CD4-positive, alpha-beta T cell treated with Interleukin-1 beta for 1 hour (primary cell): ENCODE results near the gene ADCK2.
"Not testable (repeated sequence)": the region's sequence is repeated elsewhere in the genome, so short reads cannot be mapped to it uniquely, and the experiment has no call there.

Experiments
- DNase-seq, 2 donors: peaks; one replicate each; pipeline ENCODE4 v3.0.0-alpha.2; 2020 to 2022

The ADCK2 gene

DNA sequence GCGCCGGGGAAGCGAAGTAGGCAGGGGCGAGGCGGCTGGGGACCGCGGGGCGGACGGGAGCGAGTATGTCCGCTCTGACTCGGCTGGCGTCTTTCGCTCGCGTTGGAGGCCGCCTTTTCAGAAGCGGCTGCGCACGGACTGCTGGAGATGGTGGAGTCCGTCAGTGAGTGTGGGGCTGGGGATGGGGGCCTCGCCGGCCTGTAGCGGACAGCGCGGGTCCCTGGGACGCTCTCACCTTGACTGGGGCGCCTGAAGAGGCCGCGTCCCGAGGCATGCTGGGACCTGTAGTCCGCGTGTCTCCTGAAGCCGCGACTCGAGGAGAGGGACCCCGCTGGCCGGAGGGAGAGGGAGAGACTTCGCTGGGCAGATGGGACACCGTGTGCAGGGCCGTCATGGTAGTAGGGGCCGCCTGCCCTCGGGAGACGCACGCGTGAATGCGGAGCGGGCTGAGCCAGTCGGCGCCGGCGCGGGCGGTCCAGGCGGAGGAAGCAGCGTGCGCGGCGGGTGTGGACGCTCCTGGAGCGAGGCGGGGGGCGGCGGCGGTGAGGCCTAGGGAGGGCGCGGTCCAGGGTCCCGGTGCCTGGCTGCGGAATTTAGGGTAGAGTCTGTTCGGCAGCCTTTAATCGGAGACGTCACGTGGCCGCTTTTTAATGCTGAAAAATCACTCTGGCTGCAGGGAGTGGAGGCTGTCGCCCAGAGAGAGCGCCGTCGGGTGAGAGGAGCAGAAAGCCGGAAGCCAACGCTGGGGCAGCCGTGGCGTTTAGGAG lies 24.1 kb downstream of the ADCK2 start, which contains the start of gene NDUFB2:
Gene NDUFB2, plus strand, starts transcription at position 29 of the 767 bp plus-strand sequence. Its CDS starts 37 bp downstream, at position 66.
- peak; percentile 56 to 67 for DNase-seq

DNA sequence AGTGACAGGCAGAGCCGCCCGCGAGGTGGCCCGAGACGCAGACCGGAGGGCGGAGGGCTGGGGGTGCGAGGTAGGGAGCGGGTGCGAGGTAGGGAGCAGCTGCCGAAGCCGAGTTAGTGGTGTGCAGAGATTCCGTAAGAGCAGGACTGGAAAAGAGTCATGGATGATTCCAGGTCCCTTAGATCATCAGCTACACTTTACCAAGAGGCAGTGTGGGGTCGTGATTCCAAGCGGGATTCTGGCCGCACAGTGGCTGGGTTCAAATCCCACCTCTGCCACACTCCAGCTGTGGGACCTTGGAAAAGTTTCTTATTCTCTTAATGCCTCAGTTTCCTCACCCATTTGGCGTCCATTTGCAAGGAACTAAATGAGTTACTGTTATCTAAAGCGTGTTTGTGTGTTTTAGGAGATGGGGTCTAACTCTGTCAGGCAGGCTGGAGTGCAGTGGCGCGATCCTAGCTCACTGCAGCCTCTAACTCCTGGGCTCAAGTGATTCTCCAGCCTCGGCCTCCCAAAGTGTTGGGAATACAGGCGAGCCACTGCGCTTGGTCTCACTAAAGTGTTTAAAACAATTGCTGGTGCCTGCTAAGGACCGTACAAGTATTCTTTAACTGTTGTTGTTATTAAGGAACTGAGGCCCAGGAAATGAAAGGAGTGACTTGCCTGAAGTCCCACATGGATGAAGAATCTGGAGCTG lies 24.9 kb downstream of the ADCK2 start:
- no peak for DNase-seq

DNA sequence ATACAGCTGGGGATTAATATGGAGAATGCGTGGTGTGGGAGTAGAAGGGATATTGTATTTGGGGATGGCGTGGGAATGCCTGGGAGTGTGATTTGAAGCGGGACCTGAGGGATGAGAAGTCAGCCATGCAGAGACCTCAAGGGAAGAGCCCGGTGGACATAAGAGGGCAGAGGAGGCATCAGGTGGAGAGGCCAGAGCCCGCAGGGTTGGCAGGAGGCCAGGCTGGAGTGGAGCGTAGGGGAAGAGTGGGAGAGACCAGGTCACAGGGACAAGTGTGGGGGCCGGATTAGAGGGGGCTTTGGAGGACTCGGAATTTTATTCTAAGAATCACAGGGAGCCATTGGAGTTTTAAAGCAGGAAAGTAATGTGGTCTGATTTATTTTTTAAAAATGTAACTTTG lies 25.7 kb downstream of the ADCK2 start:
- DNase-seq: no peak

DNA sequence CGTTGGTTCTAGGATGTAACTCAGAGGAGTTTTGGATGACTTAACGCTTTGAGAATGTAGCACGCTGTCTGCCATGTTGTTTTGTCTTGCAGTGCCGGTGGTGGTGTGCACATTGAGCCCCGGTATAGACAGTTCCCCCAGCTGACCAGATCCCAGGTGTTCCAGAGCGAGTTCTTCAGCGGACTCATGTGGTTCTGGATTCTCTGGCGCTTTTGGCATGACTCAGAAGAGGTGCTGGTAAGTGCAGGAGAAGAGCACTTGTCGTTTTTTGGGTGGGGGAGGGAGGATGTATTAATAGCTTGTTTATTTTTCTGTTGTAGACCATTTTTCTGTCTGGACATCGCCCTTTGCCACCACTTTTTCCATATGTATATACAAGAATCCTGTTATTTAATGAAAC lies 30.0 kb downstream of the ADCK2 start:
- DNase-seq: no peak

DNA sequence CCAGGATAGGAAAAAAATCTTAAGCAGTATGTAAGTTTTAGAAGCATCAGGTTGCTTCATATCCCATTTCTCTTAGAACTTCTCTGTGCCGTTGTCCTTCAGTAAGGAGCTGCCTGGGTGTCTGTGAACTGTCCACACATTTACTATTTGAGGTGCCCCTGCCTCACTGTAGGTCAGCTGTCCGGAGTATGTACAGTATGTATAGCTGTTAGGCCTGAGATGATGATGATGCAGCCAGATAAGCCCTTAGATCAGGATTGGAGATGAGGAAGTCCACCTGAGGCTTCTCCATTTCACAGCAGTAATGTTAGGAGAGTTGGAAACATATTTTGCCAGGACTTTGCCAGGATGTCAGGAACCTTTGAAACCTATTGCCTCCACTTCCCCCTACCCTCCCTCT lies 31.5 kb downstream of the ADCK2 start:
- no peak for DNase-seq

DNA sequence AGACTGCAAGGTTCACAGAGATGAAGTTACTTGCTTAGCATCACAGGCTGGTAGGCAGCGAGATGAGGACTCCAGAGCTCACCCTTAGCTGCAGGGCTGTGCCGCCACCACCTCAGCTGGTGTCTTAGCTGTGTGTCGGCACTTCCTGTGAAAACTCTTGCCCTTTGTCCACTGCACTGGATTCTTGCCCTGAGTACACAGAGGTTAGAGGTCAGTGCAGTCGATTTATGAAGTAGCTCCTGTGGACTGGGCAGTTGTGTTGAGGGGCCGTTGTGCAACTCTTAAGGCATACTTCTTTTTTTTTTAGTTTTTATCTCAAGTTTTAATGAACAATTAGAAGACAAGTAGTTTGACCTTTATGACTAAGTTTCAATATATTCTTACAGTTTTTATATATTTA lies 34.4 kb downstream of the ADCK2 start:
- no peak for DNase-seq

DNA sequence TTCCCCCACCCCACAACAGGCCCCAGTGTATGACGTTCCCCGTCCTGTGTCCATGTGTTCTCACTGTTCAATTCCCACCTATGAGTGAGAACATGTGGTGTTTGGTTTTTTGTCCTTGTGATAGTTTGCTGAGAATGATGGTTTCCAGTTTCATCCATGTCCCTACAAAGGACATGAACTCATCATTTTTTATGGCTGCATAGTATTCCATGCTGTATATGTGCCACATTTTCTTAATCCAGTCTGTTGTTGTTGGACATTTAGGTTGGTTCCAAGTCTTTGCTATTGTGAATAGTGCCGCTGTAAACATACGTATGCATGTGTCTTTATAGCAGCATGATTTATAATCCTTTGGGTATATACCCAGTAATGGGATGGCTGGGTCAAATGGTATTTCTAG lies 36.0 kb downstream of the ADCK2 start:
- DNase-seq: not testable (repeated sequence)

DNA sequence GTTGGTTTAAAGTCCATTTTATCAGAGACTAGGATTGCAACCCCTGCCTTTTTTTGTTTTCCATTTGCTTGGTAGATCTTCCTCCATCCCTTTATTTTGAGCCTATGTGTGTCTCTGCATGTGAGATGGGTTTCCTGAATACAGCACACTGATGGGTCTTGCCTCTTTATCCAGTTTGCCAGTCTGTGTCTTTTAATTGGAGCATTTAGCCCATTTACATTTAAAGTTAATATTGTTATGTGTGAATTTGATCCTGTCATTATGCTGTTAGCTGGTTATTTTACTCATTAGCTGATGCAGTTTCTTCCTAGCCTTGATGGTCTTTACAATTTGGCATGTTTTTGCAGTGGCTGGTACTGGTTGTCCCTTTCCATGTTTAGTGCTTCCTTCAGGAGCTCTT lies 39.6 kb downstream of the ADCK2 start:
- DNase-seq: not testable (repeated sequence)

DNA sequence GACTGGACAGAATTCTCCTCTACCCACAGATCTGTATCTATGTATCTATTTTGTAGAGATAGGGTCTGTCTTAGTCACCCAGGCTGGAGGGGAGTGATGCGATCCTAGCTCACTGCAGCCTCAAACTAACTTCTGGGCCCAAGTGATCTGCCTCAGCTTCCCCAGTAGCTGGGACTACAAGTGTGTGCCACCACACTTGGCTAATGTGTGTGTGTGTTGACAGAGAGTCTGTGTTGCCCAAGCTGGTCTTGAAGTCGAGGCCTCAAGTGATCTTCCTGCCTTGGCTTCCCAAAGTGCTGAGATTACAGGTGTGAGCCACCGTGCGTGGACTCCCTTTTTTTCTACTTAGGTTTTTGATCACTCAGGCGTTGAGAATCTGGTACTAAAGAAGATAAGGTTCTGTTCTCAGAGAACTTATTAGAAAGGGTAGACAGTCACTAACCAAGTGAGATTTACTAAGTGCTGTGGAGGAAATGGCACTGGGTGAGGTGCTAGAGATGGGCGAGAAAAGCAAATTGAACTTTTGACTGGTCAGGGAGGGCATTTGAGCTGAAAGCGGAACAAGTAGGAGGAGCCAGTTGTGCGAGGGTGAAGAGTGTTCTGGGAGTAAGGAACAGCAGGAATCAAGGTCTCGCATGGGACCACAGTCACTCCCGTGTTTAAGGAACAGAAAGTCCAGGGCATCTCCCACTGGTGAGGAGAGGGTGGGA lies 41.7 kb downstream of the ADCK2 start:
- no peak for DNase-seq

DNA sequence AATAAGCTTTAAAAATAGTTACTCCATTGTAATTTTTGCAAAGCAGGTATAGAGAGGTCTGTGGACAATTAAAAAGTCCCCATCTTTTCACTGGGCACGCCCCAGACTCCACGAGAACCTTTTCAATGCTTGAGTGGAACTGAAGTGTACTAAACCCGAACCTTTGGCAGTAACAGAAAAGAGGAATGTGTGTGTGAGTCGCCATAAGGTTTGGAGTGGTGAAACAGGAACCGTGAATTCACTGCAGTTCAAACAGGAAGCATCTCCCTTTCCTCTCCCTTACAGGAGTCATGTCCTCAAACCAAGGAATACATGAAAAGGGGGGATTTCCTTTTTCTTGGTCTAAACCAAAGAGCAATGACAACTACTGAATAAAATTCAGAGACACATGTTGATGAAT lies 47.0 kb downstream of the ADCK2 start:
- no peak for DNase-seq

DNA sequence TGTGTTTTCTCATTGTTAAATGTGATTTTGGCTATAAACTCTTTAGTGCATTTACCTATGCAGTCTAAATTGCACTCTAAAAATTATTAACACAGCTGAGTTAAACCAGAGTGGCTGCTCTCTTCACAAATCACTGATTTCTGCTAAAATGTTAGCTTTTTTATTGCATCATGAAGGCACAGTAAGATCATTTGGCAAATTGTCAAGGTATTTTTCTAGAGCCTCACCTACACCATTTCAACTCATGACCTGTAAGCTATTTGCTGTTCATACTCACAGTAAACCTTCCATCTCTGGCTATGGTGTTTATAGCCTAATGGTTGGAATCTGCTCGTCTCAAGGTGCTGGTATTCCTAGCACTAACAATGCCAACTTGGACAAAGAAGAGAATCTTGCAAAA lies 49.5 kb downstream of the ADCK2 start:
- no peak for DNase-seq

DNA sequence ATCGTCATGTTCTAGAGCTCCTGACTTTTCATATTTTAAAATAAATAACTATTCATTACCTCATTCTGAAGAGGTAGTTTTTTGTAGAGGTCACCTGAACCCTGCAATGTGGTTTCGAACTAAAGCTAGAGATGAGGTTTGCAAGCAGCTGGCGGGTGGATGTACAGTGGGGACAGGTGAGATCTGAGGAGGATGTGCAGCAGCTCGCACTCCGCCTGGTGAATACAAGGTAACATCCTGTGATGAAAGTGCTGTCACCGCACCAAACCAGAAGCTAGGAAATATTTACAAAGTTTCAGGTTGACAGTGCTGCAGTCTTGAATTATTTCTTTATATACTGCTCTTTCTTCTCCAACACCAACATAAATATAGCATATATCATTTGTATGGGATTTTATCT lies 50.3 kb downstream of the ADCK2 start:
- DNase-seq: peak; percentile 26 to 32

DNA sequence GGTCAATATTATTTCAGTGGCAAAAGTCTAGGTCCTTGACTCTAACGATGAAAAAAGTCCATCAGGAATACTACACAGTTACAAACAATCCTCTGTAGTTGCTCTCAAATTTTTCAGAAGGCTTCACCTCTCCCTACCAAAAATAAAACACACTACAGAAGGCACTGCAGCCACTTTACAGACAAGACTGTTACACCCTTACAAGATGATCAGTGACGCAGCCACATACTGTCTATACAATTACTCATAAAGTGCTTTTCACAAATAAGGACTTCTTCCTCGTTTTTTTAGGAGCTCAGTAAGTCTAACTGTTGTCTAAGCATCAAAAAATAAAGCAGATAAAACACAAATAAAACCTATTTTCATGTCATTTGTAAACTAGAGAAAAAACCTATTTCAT lies 50.8 kb downstream of the ADCK2 start:
- DNase-seq: no peak

DNA sequence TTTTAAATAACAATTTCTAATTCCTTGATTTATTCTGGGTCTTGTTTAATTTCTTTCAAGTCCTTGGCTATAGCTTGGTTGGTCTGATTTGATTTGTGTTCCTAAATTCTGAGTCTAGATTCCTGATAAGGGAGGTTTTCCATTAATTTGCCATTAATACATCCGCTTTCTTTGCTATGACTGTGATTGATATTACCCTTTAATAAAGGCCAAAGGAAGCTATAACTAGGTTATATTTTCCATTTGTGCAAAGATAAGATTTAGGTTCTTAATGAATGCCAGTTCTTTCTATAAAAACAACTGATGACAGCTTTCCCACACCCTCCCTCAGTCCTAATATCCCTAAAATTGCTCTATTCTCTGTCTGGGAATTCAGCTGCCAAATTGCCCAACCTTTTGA lies 52.0 kb downstream of the ADCK2 start:
- DNase-seq: no peak

DNA sequence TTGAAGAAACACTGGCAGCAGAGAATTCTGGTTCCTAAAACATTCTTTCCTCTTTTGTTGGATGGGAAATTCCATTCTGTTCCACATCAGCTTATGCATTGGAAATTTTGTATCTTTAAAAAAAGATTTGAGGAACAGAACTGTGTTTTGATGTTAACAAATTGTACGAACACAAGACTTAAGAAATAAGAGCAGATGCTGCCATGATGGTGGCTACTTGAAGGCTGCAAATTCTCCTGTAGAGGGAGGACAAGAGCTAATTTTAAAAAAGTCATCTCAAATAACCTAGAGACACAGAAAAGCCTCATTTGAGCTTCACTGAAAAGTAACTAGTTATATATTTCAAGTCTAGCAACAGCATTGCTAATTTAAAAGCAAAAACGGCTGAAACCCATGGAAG lies 53.5 kb downstream of the ADCK2 start:
- no peak for DNase-seq

DNA sequence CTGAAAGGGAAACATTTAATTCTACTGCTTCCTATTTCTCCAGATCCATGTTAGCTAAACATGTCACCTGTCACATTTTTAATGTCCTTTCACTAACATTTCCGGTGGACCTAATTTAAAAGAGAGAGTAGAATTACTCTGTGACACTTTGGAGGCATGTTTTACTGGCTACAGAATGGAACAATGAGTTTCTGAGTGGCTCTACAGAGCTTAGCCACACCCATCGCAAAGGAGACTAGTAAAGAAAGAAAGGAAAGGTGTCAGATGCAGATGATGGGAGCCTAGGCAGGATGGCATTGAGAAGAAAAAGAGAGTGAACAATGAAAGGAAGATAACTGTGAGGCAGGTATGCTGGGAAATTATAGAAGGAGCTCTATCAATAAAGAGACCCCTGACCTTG lies 59.7 kb downstream of the ADCK2 start:
- no peak for DNase-seq

DNA sequence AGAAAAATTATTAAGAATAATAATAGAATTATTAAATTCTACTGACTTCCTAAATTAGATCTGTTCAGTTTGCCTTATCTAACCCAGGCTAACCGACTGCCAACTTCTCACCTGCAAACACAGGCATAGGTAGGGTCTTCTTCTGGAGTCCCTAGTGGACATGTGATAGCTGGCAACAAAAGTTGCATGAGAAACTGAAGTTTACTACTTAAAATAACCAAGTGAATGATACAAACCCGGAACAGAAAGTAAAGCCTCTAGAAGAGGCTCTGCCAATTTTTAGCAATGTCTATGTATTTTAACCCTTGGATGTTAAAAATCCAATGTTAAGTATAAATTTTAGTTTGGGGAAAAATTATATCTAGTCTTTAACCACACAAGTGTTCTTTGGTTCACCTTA lies 61.4 kb downstream of the ADCK2 start:
- no peak for DNase-seq

DNA sequence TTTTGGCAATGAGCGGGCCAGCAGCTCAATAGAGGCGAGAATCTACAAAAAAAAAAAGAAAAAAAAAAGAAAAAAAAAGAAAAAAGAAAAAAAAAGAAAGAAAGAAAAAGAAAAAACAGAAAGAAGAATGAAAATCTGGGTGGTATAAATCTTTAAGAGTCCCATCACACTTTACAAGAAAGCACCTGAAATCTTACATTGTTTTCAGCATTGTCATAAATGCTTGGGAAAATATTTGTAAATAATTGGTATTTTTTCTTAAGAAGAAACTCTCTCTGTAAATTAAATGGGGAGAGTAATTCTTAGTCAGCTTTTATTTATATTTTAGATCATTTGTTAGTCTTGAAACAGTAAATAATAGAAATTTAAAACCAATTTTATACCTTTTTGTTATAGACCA lies 62.0 kb downstream of the ADCK2 start:
- no peak for DNase-seq

DNA sequence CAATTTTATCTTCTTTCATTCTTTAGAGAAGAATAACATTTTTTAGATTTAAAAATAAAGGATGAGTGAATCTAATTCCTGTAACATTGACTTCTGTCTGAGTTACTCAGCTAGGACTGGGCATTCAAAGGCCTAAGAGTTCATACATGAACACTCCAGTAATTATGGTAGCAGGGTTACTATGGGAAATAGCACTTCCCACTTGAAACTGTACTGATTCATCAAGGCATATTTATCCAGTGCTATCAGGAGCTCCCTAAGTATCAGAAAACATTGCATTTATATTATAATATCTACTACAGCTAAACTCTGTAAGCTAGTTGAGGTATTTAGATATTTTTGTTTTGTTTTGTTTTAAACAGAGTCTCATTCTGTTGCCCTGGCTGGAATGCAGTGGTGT lies 65.5 kb downstream of the ADCK2 start:
- DNase-seq: no peak

DNA sequence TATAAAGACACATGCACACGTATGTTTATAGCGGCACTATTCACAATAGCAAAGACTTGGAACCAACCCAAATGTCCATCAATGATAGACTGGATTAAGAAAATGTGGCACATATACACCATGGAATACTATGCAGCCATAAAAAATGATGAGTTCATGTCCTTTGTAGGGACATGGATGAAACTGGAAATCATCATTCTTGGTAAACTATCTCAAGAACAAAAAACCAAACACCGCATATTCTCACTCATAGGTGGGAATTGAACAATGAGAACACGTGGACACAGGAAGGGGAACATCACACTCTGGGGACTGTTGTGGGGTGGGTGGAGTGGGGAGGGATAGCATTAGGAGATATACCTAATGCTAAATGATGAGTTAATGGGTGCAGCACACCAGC lies 70.5 kb downstream of the ADCK2 start:
- DNase-seq: not testable (repeated sequence)

DNA sequence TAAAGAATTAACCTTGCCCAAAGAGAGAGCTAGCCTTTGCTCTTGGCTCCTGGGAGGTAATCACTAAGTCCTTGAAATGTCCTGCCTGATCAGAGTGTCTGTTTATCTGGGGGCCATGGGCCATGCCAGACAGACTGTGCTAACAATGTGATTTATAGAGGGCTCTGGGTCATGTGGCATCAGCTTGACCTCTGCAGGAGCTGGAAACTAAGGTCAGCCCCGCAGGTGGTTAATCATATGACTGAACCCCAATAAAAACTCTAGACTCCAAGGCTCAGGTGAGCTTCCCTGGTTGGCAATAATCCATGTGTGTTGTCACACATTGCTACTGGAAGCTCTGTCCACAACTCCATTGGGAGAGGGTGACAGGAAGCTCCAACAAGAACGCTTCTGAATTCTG lies 71.3 kb downstream of the ADCK2 start:
- DNase-seq: no peak
